Left ventricle myocardium superior (tissue), 1 donor: ENCODE measurements around the gene ZNF157. TPM values are rescaled to one million over a fixed set of nuclear protein-coding genes. Genes with fewer than 3 reads are reported as not detected.
"Not testable (repeated sequence)": the region's sequence is repeated elsewhere in the genome, so short reads cannot be mapped to it uniquely, and the experiment has no call there.

ENCODE experiments used
- ATAC-seq: fragments of 200-7000 bp; cut with Tn5 transposase; one replicate; pipeline ENCODE4 v1.9.1; 2020; ENCODE audit warnings: mild to moderate bottlenecking, moderate library complexity
- DNase-seq: peaks from one replicate; pipeline ENCODE4 v3.0.0-alpha.2; 2020
- intact Hi-C: fragments of 100-400 bp; cut with micrococcal nuclease; formaldehyde crosslinking; loops from one replicate; pipeline ENCODE4 v1.11.0; 2022
- long read RNA-seq: library from polyadenylated mRNA; unstranded; transcript quantifications from one replicate; pipeline ENCODE4 v2.0.0, GENCODE V29; 2021
- total RNA-seq: library from RNA; stranded (reverse); fragmentation: NEBNext Ultra II Directional; extraction: Animal tissue kit (Norgen Biotek cat#: 25700); gene quantifications from one replicate; pipeline ENCODE4 v1.2.1, GENCODE V29; 2021
- donor health status: DM: no; HTN: yes; CAD: no; lungs with severe emphysema.

The ZNF157 gene
- total RNA-seq, result not detected
- long read RNA-seq, result 0 reads

GRCh38 chrX:47370278-47370677 lies at the start of gene ZNF157:
ZNF157 (plus strand) TSS chrX:47370578; CDS start chrX:47370669, 91 bp downstream.
- DNase-seq (no peak), ATAC-seq (no peak)
- intact Hi-C loops, result no loop called here

GRCh38 chrX:47321386-47321785 lies 49.0 kb upstream of the ZNF157 start:
- ATAC-seq (peak; percentile 68), DNase-seq (peak; percentile 57)
- intact Hi-C loops, result no loop called here

DNA sequence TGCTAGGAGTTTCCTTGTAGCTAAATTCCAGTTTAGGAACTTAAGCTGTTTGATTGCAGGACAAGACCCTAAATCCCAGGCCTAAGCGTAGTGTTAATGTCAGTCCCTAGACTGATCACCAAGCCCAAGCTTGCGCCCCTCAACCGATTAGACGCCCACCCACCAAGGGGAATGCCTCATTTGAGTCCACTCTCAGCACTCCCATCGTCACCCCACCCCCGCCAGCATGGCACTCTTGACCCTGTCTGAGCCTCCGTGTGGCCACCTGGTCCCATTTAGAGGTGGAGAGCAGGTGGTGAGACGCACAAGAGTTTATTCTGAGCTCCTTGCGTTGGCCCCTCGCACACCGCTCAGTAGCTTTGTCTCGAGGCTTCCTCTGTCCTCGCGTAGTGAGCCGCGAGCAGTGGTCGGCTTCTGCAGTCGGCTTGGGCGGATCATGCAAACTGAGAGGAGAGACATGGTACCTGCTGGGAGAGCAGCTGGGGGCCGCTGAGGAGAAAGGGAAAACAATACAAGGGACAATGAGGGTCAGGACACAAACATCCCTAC lies 48.5 kb upstream of the ZNF157 start:
- no peak for ATAC-seq
- intact Hi-C loops, result no loop called here
- no peak for DNase-seq

GRCh38 chrX:47327902-47328301 lies 42.5 kb upstream of the ZNF157 start:
- ATAC-seq (no peak), DNase-seq (no peak)
- intact Hi-C loops, result no loop called here

DNA sequence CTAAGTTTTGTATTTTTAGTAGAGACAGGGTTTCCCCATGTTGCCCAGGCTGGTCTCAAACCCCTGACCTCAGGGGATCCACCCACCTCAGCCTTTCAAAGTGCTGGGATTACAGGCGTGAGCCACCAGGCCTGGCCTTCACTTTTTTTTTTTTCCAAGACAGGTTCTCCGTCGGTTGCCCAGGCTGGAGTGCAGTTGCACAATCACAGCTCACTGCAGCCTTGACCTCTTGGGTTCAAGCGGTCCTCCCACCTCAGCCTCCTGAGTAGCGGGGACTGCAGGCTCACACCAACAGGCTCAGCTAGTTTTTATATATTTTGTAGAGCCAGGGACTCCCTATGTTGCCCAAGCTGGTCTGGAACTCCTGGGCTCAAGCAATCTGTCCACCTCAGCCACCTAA lies 37.6 kb upstream of the ZNF157 start:
- DNase-seq, intact Hi-C loops, ATAC-seq: not testable (repeated sequence)

GRCh38 chrX:47351706-47352105 lies 18.7 kb upstream of the ZNF157 start:
- ATAC-seq (no peak), DNase-seq (no peak)
- intact Hi-C loops, result no loop called here

DNA sequence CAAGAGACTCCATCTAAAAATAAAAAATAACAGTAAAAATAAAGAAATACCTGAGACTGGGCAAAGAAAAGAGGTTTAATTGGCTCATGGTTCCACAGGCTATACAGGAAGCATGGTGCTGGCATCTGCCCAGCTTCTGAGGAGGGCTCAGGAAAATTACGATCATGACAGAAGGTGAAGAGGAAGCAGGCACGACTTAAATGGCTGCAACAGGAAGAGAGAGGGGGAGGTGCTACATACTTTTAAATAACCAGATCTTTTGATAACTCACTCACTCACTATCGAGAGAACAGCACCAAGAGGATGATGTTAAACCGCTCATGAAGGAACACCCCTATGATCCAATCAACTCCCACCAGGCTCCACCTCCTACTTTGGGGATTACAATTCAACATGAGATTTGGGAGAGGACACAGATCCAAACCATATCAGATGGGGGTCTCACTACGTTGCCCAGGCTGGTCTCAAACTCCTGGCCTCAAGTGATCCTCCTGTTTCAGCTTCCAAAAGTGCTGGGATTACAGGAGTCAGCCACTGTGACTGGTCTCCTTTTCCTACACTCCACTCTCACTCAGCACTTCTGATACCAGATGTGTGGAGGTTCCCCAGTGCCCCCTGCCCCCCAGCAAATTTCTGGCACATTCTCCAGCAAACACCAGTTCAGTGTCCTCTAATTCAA lies 11.9 kb upstream of the ZNF157 start:
- ATAC-seq, result no peak
- no peak for DNase-seq
- intact Hi-C loops, result no loop called here

- DNase-seq, result no peak
- intact Hi-C loops, result no loop called here
These were observed 9.8 kb upstream of the ZNF157 start for GRCh38 chrX:47360423-47361179.

GRCh38 chrX:47361538-47362511 lies 8.6 kb upstream of the ZNF157 start:
- DNase-seq, result peak; percentile 77
- ATAC-seq, result peak; percentile 95
- intact Hi-C loops, result no loop called here

More at GRCh38 chrX:47360423-47361179, 9.8 kb upstream of the ZNF157 start:
- ATAC-seq, result no peak

DNA sequence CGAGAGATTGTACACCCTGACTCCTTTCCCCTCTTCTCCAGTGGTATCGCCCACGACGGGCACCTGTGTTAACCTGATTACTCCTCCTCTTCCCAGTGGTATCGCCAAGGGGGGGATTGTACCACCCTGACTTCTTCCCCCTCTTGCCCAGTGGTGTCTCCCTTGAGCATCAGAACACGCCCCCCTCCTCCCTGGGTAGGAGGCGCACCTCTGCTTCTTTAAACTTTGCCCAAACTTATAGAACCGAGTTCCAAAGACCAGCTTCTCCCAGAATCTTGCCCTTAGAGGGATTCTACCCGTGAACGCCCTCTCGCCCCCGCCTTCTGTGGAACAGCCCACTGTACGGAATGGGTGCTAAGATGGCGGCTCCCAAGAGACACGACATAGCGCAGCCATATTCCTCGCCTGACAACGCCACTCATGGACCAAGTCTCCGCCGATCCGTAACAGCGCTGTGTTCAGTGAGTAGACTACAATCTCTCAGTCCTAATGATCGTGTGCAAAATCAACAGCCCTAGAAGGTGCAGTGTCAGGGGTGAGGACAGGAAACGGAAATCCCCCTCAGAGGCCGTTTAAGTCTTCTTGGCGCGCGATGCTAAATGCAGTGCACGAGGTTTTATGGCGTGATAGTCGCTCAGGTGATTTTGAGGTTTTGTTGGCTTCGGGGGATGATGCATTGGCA lies 4.2 kb upstream of the ZNF157 start:
- intact Hi-C loops, result no loop called here
- ATAC-seq (peak; percentile 76), DNase-seq (peak; percentile 68)

- DNase-seq (no peak), ATAC-seq (no peak)
- intact Hi-C loops, result no loop called here
These were observed 2.8 kb downstream of the ZNF157 start for GRCh38 chrX:47373198-47373597.

DNA sequence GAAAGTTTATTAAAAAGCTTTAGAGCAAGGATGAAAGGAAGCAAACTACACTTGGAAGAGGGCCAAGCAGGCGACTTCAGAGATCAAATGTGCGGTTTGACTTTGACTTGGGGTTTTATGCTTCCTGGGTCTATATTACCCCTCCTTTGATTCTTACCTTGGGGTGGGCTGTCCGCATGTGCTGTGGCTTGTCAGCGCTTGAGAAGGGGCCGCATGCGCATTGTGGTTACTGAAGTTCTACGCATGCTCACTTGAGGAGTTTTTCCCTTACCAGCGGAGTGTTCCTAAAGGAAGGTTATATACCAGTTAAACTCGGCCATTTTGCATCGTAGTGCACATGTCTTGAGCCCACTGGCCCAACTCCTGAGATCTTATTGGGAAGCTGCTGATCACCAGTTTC lies 9.9 kb downstream of the ZNF157 start:
- ATAC-seq (no peak), DNase-seq (peak; percentile 31)
- intact Hi-C loops, result no loop called here

GRCh38 chrX:47380837-47381236 lies 10.5 kb downstream of the ZNF157 start:
- DNase-seq, intact Hi-C loops: not testable (repeated sequence)
- peak; percentile 43 for ATAC-seq

- DNase-seq (no peak), ATAC-seq (peak; percentile 63)
- intact Hi-C loops, result no loop called here
These were observed 14.1 kb downstream of the ZNF157 start for GRCh38 chrX:47384502-47384901.

- no peak for ATAC-seq
- no peak for DNase-seq
- intact Hi-C loops, result no loop called here
These were observed 20.4 kb downstream of the ZNF157 start for GRCh38 chrX:47390780-47391179.

DNA sequence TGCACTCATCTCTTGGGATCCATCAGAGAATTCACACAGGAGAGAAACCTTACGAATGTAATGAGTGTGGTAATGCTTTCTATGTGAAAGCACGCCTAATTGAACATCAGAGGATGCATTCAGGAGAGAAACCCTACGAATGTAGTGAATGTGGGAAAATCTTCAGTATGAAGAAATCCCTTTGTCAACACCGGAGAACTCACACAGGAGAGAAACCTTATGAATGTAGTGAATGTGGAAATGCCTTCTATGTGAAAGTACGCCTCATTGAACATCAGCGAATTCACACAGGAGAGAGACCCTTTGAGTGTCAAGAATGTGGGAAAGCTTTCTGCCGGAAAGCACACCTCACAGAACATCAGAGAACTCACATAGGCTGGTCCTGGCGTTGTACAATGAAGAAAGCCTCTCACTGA lies 42.8 kb downstream of the ZNF157 start:
- intact Hi-C loops, result no loop called here
- ATAC-seq, result no peak

DNA sequence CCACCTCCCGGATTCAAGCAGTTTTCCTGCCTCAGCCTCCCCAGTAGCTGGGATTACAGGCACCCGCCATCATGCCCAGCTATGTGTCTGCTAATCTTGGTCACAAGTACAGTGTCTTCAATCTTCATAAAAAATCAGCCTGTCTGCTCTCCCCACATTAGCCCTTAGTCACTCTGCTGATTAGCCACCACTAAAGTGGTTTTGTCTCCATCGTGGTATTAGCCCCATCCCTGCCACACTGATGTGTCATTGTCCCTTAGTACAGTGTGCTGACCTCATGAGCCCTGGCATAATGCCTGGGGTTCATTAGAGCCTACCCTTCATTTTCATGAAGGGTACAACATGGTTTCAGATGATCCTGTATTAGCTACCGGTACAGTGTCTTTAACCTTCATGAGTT lies 49.9 kb downstream of the ZNF157 start:
- ATAC-seq (no peak), DNase-seq (no peak)
- intact Hi-C loops, result no loop called here

More for the DNA sequence above, 42.8 kb downstream of the ZNF157 start:
- DNase-seq, result no peak

- no peak for DNase-seq
- intact Hi-C loops, result no loop called here
- no peak for ATAC-seq
These were observed 50.6 kb downstream of the ZNF157 start for GRCh38 chrX:47420962-47421361.

- ATAC-seq, result no peak
- intact Hi-C loops, result no loop called here
- DNase-seq, result no peak
These were observed 52.1 kb downstream of the ZNF157 start for GRCh38 chrX:47422444-47422843.
